Measurements from ENCODE around the gene SLC4A4.

The SLC4A4 gene

DNA sequence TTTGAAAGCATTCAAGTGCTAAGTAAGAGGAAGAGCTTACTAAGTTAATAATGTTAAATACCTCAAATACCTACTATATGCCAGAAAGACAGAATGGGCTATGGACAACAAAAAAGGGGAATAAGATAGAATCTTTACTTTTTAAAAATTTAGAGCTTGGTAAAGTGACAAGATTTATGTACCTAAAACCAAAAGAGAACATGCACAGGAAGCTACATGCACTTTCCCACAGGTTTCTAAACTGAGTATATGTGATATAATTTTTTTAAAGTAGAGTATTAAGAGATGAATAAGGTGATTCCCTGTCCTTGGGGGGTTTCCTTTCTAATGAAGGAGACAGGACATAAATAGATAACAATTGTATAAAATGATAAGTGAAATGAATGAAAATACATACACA, 30.7 kb downstream of the SLC4A4 start:
- TF ChIP-seq, protein P1, sequence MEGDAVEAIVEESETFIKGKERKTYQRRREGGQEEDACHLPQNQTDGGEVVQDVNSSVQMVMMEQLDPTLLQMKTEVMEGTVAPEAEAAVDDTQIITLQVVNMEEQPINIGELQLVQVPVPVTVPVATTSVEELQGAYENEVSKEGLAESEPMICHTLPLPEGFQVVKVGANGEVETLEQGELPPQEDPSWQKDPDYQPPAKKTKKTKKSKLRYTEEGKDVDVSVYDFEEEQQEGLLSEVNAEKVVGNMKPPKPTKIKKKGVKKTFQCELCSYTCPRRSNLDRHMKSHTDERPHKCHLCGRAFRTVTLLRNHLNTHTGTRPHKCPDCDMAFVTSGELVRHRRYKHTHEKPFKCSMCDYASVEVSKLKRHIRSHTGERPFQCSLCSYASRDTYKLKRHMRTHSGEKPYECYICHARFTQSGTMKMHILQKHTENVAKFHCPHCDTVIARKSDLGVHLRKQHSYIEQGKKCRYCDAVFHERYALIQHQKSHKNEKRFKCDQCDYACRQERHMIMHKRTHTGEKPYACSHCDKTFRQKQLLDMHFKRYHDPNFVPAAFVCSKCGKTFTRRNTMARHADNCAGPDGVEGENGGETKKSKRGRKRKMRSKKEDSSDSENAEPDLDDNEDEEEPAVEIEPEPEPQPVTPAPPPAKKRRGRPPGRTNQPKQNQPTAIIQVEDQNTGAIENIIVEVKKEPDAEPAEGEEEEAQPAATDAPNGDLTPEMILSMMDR (IDR thresholded peaks at IDR 0.05) = no peak
- TF ChIP-seq ZFX (IDR thresholded peaks at IDR 0.05; ENCODE audit: borderline replicate concordance) = no peak
- H3K27ac ChIP-seq = no peak overlapping the region

DNA sequence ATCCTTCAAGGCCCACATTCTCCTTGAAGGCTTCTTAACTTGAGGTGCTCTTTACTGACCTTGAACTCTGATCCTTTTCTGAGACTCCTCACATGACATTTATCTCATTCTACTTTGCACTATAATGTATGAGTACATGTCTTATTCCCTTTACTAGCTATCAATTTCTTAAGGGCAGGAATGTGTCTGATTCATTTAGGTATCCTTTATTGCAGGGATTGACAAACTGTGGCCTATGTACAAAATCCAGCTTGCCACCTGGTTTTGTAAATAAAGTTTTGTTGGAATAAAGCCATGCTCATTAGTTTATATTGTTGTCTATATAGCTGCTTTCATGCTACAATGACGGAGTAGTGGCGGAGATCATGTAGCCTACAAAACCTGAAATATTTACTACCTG, 36.7 kb downstream of the SLC4A4 start:
- no peak overlapping the region for H3K27ac ChIP-seq
- TF ChIP-seq, protein P1 (IDR thresholded peaks at IDR 0.05) = no peak
- no peak for TF ChIP-seq ZFX (IDR thresholded peaks at IDR 0.05; ENCODE audit: borderline replicate concordance)

DNA sequence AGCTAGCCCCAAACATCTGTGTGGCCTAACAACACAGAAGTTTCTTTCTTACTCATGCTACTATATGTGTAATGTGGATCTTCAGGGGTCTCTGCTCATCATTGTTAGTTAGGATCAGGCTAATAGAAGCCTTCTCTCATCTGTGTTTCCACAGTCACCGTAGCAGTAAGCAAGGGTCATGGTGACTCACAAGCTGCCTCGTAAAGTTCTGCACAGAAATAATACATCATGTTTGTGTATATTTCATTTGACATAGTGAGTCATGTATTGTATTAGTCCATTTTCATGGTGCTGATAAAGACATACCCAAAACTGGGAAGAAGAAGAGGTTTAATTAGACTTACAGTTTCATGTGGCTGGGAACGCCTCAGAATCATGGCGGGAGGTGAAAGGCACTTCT, 38.7 kb downstream of the SLC4A4 start:
- H3K27ac ChIP-seq = no peak overlapping the region
- TF ChIP-seq ZFX (IDR thresholded peaks at IDR 0.05; ENCODE audit: borderline replicate concordance) = no peak

DNA sequence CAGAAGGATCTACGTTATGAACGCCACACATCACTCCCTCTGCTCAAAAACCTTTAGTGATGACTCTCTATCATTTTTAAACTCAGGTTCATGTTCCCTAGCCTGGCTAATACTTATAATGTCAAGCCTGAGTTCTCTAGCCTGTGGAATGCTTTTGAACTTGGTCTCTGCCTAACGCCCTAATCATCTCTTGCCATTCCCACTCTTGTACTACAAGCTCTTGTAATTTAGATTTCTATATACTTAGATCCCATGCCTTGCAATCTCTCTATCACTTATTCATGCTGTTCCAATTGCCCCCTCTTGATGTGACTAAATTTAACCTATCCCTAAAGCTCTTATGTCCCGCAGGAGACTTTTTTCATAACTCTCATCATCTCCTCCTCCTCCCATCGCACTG, 40.3 kb downstream of the SLC4A4 start:
- TF ChIP-seq, protein P1 (IDR thresholded peaks at IDR 0.05) = no peak
- TF ChIP-seq ZFX (IDR thresholded peaks at IDR 0.05; ENCODE audit: borderline replicate concordance) = no peak
- no peak overlapping the region for H3K27ac ChIP-seq

DNA sequence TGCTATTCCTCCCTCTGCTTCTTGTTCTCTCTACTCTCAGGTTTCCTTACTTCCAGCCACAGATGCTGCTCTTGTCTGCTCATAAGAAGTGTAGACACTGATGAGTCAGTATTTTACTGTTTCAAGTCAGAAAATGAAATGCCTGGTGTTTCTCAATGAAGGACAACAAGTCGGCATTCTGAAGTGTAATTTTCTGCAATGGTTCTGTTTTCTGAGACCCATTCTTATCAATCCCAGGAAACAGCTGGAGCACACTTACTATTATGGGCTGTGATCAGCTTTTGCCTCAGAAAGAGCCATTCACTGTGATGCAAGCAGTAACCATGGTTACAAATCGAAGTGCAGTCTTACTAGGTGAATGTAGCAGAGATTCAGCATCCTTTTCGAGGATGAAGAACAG, 42.0 kb downstream of the SLC4A4 start:
- H3K27ac ChIP-seq = no peak overlapping the region
- no peak for TF ChIP-seq ZFX (IDR thresholded peaks at IDR 0.05; ENCODE audit: borderline replicate concordance)
- TF ChIP-seq, protein P1 (IDR thresholded peaks at IDR 0.05) = no peak

DNA sequence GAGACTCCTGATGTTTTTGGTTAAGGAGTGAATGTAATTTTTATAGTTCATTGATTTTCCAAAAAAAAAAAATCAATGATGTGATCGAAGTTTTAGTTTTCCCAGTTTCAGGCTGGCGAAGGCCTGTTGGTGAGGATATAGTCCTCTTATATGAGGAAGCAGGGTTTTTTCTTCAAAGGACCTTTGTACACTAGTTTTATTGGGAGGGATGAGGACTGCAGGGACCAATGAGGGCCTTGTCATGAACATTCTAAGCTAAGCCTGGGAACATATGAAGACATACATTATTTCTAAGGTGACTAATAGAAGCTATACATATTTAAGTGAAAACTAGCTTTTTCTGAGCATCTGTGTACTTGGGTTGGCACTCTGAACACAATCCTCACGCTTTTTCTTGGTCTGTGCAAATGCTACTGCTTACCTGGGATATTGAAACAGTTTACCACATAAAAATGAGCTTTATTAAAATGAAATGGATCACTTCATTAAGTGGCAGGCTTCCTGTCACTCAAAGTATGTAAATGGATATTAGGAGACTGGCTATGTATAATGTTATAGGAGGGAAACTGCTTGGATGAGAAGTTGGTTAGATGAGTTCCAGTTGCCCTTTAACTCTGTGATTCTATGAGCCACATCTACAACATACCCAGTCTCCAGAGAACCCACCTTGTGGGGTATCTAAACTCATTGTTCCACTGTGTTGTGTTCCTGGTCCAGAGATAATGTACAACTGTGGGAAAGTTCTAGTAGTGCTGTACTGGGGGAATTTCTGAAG, 43.5 kb downstream of the SLC4A4 start:
- H3K27ac ChIP-seq = no peak overlapping the region
- TF ChIP-seq, protein P1 (IDR thresholded peaks at IDR 0.05) = no peak
- TF ChIP-seq ZFX (IDR thresholded peaks at IDR 0.05; ENCODE audit: borderline replicate concordance) = no peak

DNA sequence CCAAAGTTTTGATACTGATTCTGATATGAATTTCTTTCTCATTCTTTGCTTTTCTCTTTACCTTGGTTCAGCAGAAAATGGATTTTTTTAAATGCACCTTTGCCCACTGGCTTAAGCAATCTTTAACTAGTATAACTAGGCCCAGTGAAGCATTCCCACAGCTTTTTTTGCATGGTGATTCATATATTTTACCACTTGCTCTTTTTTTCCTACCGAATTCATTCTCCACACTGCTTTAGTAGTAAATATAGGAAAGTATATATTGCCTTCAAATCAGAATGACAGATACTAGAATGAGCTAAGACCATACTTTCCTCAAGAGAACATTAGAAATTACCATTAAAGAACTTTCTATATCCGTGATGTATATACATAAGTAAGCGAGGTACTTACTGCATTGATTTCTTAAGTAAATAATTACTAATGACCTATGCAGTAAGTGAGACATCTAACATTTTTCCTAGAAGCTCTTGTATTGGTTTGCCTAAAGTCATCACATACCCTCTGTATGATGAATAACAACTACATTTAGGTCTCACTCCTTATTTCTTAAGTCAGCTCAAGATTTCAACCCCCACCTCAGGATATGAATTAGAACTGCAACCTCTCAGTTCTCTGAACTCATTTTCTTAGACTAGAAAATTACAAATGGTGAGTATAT, 44.2 kb downstream of the SLC4A4 start:
- no peak overlapping the region for H3K27ac ChIP-seq
- no peak for TF ChIP-seq ZFX (IDR thresholded peaks at IDR 0.05; ENCODE audit: borderline replicate concordance)
- TF ChIP-seq, protein P1 (IDR thresholded peaks at IDR 0.05) = no peak

Data from 22Rv1 (cell line).